ENCODE measurements around the gene MYBPC2.

The MYBPC2 gene

GRCh38 chr19:50447053-50447452, 14.4 kb downstream of the MYBPC2 start:
- no peaks in the 10 kb centered on the region for H3K9me3 ChIP-seq (ENCODE audit: insufficient read depth, low read length, severe bottlenecking)
- no peak overlapping the region for H3K9ac ChIP-seq (ENCODE audit: low read depth, low read length)
- no peak for TF ChIP-seq EZH2 (IDR thresholded peaks at IDR 0.05; ENCODE audit: borderline replicate concordance, low read depth, low read length, severe bottlenecking)

DNA sequence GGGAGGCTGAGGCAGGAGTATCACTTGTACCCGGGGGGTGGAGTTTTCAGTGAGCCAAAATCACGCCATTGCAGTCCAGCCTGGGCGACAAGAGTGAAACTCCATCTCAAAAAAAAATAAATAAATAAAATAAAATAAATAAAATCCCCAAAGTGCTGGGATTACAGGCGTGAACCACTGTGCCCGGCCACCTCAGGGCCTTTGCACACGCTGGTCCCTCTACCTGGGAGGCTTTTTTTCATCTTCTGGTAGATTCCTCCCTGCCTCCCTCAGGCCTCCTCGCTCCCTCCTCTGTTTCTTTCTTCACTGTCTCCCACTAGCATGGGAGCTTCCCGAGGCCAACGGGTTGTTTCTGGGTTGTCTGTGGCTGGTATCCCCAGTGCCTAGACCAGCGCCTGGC, 15.1 kb downstream of the MYBPC2 start:
- Histone ChIP-seq H4K20me1 (ENCODE audit: insufficient read depth, low read length) (no peaks in the 10 kb centered on the region; the same call in 1 of the 2 replicates), H3K27me3 (ENCODE audit: insufficient read depth, low read length, poor library complexity) (no peaks in the 10 kb centered on the region), H2AFZ (ENCODE audit: low read depth, low read length) (no peak overlapping the region), H3K79me2 (ENCODE audit: insufficient read depth, low read length) (no peaks in the 10 kb centered on the region), H3K4me3 (ENCODE audit: low read depth in 1 of 2, low read length in 2 of 2) (no peak overlapping the region), H3K4me2 (ENCODE audit: insufficient read depth, low read length) (no peak overlapping the region), H3K36me3 (ENCODE audit: insufficient read depth, low read length) (no peaks in the 10 kb centered on the region), H3K9me3 (ENCODE audit: insufficient read depth, low read length, severe bottlenecking) (no peaks in the 10 kb centered on the region), H3K4me1 (ENCODE audit: insufficient read depth, low read length) (no peaks in the 10 kb centered on the region), H3K27ac (ENCODE audit: low read length) (no peak overlapping the region), H3K9ac (ENCODE audit: low read depth, low read length) (no peak overlapping the region)
- no peak for DNase-seq
- TF ChIP-seq EZH2 (IDR thresholded peaks at IDR 0.05; ENCODE audit: borderline replicate concordance, low read depth, low read length, severe bottlenecking) (no peak), CTCF (IDR thresholded peaks at IDR 0.05; ENCODE audit: borderline replicate concordance, extremely low read depth, low read length, poor library complexity, severe bottlenecking) (no peak)
- no peak for ATAC-seq (ENCODE audit: insufficient read depth, low read depth)

More at GRCh38 chr19:50447053-50447452, 14.4 kb downstream of the MYBPC2 start:
- Histone ChIP-seq H3K4me2 (ENCODE audit: insufficient read depth, low read length) (no peak overlapping the region), H3K27ac (ENCODE audit: low read length) (no peak overlapping the region), H3K27me3 (ENCODE audit: insufficient read depth, low read length, poor library complexity) (no peaks in the 10 kb centered on the region), H3K36me3 (ENCODE audit: insufficient read depth, low read length) (no peaks in the 10 kb centered on the region), H3K79me2 (ENCODE audit: insufficient read depth, low read length) (no peaks in the 10 kb centered on the region), H3K4me3 (ENCODE audit: low read depth in 1 of 2, low read length in 2 of 2) (no peak overlapping the region), H4K20me1 (ENCODE audit: insufficient read depth, low read length) (no peaks in the 10 kb centered on the region; the same call in 1 of the 2 replicates), H3K4me1 (ENCODE audit: insufficient read depth, low read length) (no peaks in the 10 kb centered on the region), H2AFZ (ENCODE audit: low read depth, low read length) (no peak overlapping the region)
- ATAC-seq (ENCODE audit: insufficient read depth, low read depth) = no peak
- DNase-seq = no peak

DNA sequence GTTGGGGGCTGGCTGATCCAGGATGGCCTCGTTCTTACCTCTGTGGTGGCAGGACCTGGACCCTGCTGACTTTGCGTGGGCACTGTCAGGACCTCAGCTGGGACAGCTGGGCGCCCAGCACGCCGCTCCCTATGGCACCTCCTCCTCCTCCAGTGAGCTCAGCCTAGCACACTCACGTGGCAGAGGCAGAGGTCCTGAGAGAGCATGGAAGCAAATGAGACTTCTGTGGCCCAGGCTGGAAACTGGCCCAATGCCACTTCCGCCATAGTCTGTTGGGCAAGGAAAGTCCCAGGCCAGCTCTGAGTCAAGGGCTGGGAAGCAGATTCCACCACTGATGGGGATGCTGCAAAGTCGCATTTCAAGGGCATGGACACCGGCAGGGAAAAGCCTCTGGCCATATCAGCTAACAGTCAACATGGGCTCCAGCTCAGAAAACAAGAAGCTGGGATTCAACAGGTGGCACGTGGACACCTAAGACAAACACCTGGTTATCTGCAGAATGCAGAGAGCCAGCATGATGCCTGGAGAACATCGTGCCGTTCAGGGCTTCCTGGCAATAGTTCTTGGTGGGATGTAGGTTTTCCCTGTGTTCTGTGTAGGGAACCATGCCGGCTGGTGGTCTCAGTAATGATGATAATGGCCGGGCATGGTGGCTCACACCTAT, 16.7 kb downstream of the MYBPC2 start:
- Histone ChIP-seq H2AFZ (ENCODE audit: low read depth, low read length) (no peak overlapping the region), H3K36me3 (ENCODE audit: insufficient read depth, low read length) (no peaks in the 10 kb centered on the region), H3K9ac (ENCODE audit: low read depth, low read length) (no peak overlapping the region), H3K4me2 (ENCODE audit: insufficient read depth, low read length) (no peak overlapping the region), H3K79me2 (ENCODE audit: insufficient read depth, low read length) (no peaks in the 10 kb centered on the region), H3K4me1 (ENCODE audit: insufficient read depth, low read length) (no peaks in the 10 kb centered on the region), H4K20me1 (ENCODE audit: insufficient read depth, low read length) (no peaks in the 10 kb centered on the region; the same call in 1 of the 2 replicates), H3K27me3 (ENCODE audit: insufficient read depth, low read length, poor library complexity) (no peaks in the 10 kb centered on the region), H3K4me3 (ENCODE audit: low read depth in 1 of 2, low read length in 2 of 2) (no peak overlapping the region), H3K27ac (ENCODE audit: low read length) (no peak overlapping the region), H3K9me3 (ENCODE audit: insufficient read depth, low read length, severe bottlenecking) (no peaks in the 10 kb centered on the region)
- ATAC-seq (ENCODE audit: insufficient read depth, low read depth) (no peak), DNase-seq (no peak)
- TF ChIP-seq CTCF (IDR thresholded peaks at IDR 0.05; ENCODE audit: borderline replicate concordance, extremely low read depth, low read length, poor library complexity, severe bottlenecking) (no peak), EZH2 (IDR thresholded peaks at IDR 0.05; ENCODE audit: borderline replicate concordance, low read depth, low read length, severe bottlenecking) (no peak)

- Histone ChIP-seq H3K4me2 (ENCODE audit: insufficient read depth, low read length) (no peak overlapping the region), H3K4me1 (ENCODE audit: insufficient read depth, low read length) (no peaks in the 10 kb centered on the region), H3K36me3 (ENCODE audit: insufficient read depth, low read length) (no peaks in the 10 kb centered on the region), H3K27ac (ENCODE audit: low read length) (no peak overlapping the region), H3K4me3 (ENCODE audit: low read depth in 1 of 2, low read length in 2 of 2) (no peak overlapping the region), H3K79me2 (ENCODE audit: insufficient read depth, low read length) (no peaks in the 10 kb centered on the region), H3K9ac (ENCODE audit: low read depth, low read length) (no peak overlapping the region), H2AFZ (ENCODE audit: low read depth, low read length) (no peak overlapping the region), H3K27me3 (ENCODE audit: insufficient read depth, low read length, poor library complexity) (no peaks in the 10 kb centered on the region), H4K20me1 (ENCODE audit: insufficient read depth, low read length) (no peaks in the 10 kb centered on the region; the same call in 1 of the 2 replicates), H3K9me3 (ENCODE audit: insufficient read depth, low read length, severe bottlenecking) (no peaks in the 10 kb centered on the region)
- TF ChIP-seq EZH2 (IDR thresholded peaks at IDR 0.05; ENCODE audit: borderline replicate concordance, low read depth, low read length, severe bottlenecking) (no peak), CTCF (IDR thresholded peaks at IDR 0.05; ENCODE audit: borderline replicate concordance, extremely low read depth, low read length, poor library complexity, severe bottlenecking) (no peak)
- DNase-seq = no peak
- no peak for ATAC-seq (ENCODE audit: insufficient read depth, low read depth)
Measured at GRCh38 chr19:50450369-50451222, 17.9 kb downstream of the MYBPC2 start.
